GM23248 (cell line): ENCODE measurements around the gene FAM50B.

Source experiments
- EZH2 ChIP-seq: fragments of 200-600 bp; sonication (generic); IDR thresholded peaks from 2 replicates; pipeline ENCODE4 v1.6.1; 2018; ENCODE audit warnings: antibody characterized with exemption, mild to moderate bottlenecking; ENCODE audit not compliant: insufficient read depth, poor library complexity, severe bottlenecking
- EZH2phosphoT487 ChIP-seq: fragments of 200-600 bp; sonication (generic); IDR thresholded peaks from 2 replicates; pipeline ENCODE4 v1.6.1; 2018; ENCODE audit warnings: antibody characterized with exemption, moderate library complexity, mild to moderate bottlenecking, low read depth; ENCODE audit not compliant: insufficient read depth

DNA sequence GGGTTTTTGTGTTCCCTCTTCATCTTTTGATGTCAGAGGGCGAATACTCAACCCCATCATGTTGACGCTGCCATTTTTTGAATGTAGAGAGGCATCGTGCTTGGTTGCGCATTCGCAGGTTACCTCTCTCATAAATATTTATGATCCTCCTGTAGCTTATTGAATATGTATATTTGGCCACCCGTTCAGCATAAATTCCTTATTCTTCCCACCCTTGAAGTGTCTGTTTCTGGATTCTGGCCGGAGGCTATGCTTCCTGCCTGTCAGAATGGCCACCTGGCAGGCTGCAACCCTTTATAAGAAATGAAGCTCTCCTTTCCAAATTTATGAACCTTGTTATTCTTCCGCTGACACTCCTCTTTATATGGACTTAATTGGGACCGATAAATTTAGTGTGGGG, 40.9 kb downstream of the FAM50B start:
- TF ChIP-seq EZH2 (no peak), EZH2phosphoT487 (no peak)
